Thyroid gland (tissue), 4 donors: ENCODE data around the gene MTCH2.

Experiments used
- CTCF ChIP-seq, 6 experiments: fragments of 200-600 bp in 3 of 6; fragments of 450-650 bp in 3 of 6; sonication (generic) in 3 of 6; IDR thresholded peaks; one replicate each; pipeline ENCODE4 v1.5.1; 2016 to 2019; ENCODE audit warnings: antibody characterized with exemption in 6 of 6, mild to moderate bottlenecking in 2 of 6, inconsistent platforms in 1 of 6, moderate library complexity in 1 of 6
- POLR2A ChIP-seq, 2 donors: fragments of 450-650 bp; IDR thresholded peaks; one replicate each; pipeline ENCODE4 v1.6.1; 2017; ENCODE audit warnings: antibody characterized with exemption in 2 of 2, mild to moderate bottlenecking in 2 of 2, moderate library complexity in 1 of 2

- TF ChIP-seq CTCF (IDR thresholded peaks at IDR 0.05) (no peak), POLR2A (IDR thresholded peaks at IDR 0.05) (no peak)
These were observed 69.0 kb downstream of the MTCH2 start for GRCh38 chr11:47573321-47573720.
